ENCODE results near the gene SELP.
"Not testable (repeated sequence)": the region's sequence is repeated elsewhere in the genome, so short reads cannot be mapped to it uniquely, and the experiment has no call there.

SELP gene

GRCh38 chr1:169630006-169630405 lies at the start of gene SELP:
Gene SELP, minus strand, starts transcription at chr1:169630124. Its CDS starts 50 bp downstream, at chr1:169630074.
- TF ChIP-seq CTCF (IDR thresholded peaks at IDR 0.05; ENCODE audit: insufficient read depth, low read depth, low read length, missing control alignments) = no peak
- DNase-seq (ENCODE audit: low read depth) = no peak
- no peak within 1 kb of the TSS for H3K4me3 ChIP-seq (ENCODE audit: low read length)

GRCh38 chr1:169679692-169680091 lies 49.8 kb upstream of the SELP start:
- no peak for DNase-seq (ENCODE audit: low read depth)
- no peak overlapping the region for H3K4me3 ChIP-seq (ENCODE audit: low read length)
- TF ChIP-seq CTCF (IDR thresholded peaks at IDR 0.05; ENCODE audit: insufficient read depth, low read depth, low read length, missing control alignments) = no peak

- DNase-seq (ENCODE audit: low read depth) = peak; percentile 83
- H3K4me3 ChIP-seq (ENCODE audit: low read length) = no peak overlapping the region
- no peak for TF ChIP-seq CTCF (IDR thresholded peaks at IDR 0.05; ENCODE audit: insufficient read depth, low read depth, low read length, missing control alignments)
These were observed 46.1 kb upstream of the SELP start for GRCh38 chr1:169676001-169676400.

GRCh38 chr1:169670836-169671235 lies 40.9 kb upstream of the SELP start:
- TF ChIP-seq CTCF (IDR thresholded peaks at IDR 0.05; ENCODE audit: insufficient read depth, low read depth, low read length, missing control alignments) = no peak
- no peak for DNase-seq (ENCODE audit: low read depth)
- no peak overlapping the region for H3K4me3 ChIP-seq (ENCODE audit: low read length)

DNA sequence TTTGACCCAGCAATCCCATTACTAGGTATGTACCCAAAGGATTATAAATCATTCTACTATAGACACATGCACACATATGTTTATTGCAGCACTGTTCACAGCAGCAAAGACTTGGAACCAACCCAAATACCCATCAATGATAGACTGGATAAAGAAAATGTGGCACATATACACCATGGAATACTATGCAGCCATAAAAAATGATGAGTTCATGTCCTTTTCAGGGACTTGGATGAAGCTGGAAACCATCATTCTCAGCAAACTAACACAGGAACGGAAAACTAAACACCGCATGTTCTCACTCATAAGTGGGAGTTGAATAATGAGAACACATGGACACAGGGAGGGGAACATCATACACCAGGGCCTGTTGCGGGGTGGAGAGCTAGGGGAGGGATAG lies 40.3 kb upstream of the SELP start:
- not testable (repeated sequence) for DNase-seq (ENCODE audit: low read depth); H3K4me3 ChIP-seq (ENCODE audit: low read length)

DNA sequence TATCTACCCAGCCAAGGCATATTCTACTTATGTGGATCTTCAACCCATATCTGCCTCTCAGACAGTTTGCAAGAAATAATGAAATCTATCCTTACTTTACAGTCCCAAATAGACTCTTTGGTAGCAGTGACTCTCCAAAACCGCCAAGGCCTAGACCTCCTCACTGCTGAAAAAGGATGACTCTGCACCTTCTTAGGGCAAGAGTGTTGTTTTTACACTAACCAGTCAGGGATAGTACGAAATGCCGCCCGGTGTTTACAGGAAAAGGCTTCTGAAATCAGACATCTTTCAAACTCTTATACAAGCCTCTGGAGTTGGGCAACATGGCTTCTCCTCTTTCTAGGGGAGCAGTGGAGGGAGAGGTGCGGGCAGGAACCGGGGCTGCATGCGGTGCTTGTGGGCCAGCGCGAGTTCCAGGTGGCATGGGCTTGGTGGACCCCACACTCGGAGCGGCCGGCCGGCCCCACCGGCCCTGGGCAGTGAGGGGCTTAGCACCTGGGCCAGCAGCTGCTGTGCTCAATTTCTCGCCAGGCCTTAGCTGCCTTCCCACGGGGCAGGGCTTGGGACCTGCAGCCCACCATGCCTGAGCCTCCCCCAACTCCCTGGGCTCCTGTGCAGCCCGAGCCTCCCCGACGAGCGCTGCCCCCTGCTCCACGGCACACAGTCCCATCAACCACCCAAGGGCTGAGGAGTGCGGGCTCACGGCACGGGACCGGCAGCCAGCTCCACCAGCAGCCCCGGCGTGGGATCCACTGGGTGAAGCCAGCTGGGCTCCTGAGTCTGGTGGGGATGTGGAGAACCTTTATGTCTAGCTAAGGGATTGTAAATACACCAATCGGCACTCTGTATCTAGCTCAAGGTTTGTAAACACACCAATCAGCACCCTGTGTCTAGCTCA lies 38.0 kb upstream of the SELP start:
- not testable (repeated sequence) for DNase-seq (ENCODE audit: low read depth); H3K4me3 ChIP-seq (ENCODE audit: low read length)

- DNase-seq (ENCODE audit: low read depth); H3K4me3 ChIP-seq (ENCODE audit: low read length): not testable (repeated sequence)
These were observed 37.3 kb upstream of the SELP start for GRCh38 chr1:169667227-169667639.

GRCh38 chr1:169662680-169663079 lies 32.8 kb upstream of the SELP start:
- not testable (repeated sequence) for H3K4me3 ChIP-seq (ENCODE audit: low read length); DNase-seq (ENCODE audit: low read depth)

GRCh38 chr1:169661066-169661465 lies 31.1 kb upstream of the SELP start:
- not testable (repeated sequence) for H3K4me3 ChIP-seq (ENCODE audit: low read length); DNase-seq (ENCODE audit: low read depth)

DNA sequence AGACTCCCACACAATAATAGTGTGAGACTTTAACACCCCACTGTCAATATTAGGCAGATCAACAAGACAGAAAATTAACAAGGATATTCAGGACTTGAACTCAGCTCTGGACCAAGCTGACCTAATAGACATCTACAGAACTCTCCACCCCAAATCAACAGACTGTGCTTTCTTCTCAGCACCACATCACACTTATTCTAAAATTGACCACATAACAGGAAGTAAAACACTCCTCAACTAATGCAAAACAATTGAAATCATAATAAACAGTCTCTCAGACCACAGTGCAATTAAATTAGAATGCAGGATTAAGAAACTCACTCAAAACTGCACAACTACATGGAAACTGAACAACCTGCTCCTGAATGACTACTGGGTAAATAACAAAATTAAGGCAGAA lies 28.9 kb upstream of the SELP start:
- not testable (repeated sequence) for H3K4me3 ChIP-seq (ENCODE audit: low read length); DNase-seq (ENCODE audit: low read depth)
